Loucy (cell line): ENCODE data around the gene C1QTNF3.

ENCODE experiments used
- EZH2phosphoT487 ChIP-seq: fragments of 200-600 bp; IDR thresholded peaks from 2 replicates; pipeline ENCODE4 v1.6.1; 2018; ENCODE audit warnings: antibody characterized with exemption, mild to moderate bottlenecking, moderate library complexity, borderline replicate concordance
- TF ChIP-seq, protein P1 (sequence below): fragments of 200-600 bp; sonication (generic); conservative IDR thresholded peaks from 2 replicates; pipeline ENCODE4 v1.5.1; 2014; ENCODE audit warnings: mild to moderate bottlenecking, antibody characterized with exemption, low read length

DNA sequence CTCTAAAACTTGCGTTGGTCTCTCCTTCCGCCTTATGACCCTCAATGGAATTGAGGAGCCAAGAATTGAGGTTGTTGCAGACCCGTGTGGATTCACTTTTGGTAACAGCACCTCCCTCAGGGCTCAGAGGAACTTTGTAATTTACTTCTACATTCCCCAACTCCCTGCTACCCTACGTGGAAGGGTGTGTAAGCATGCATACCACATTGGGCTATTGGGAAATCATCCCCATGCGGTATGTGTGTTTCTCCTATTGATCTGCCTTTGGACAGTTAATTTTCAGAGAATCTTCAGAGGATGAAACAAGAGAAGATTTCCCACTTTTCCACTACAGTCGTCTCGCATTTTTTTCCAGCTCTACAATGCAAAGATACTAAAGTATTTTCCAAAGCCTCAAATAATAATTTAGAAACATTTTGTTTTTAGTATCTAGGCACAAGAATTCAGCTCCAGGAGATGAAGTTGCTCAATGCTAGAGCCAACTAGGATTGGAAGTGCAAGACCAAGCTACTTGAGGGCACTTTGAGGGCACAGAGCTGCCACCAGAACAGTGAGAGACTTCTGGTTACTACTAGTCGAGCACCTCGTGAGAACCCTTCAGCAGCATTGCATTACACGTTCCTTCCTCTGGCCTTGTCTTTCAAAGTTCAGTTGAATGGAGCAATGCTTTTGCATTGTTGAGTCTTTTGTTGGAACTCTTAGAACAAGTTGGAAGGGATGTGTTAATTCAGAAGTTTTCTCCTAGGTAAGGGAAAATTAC is 3.4 kb downstream of the C1QTNF3 start:
- TF ChIP-seq, protein P1, sequence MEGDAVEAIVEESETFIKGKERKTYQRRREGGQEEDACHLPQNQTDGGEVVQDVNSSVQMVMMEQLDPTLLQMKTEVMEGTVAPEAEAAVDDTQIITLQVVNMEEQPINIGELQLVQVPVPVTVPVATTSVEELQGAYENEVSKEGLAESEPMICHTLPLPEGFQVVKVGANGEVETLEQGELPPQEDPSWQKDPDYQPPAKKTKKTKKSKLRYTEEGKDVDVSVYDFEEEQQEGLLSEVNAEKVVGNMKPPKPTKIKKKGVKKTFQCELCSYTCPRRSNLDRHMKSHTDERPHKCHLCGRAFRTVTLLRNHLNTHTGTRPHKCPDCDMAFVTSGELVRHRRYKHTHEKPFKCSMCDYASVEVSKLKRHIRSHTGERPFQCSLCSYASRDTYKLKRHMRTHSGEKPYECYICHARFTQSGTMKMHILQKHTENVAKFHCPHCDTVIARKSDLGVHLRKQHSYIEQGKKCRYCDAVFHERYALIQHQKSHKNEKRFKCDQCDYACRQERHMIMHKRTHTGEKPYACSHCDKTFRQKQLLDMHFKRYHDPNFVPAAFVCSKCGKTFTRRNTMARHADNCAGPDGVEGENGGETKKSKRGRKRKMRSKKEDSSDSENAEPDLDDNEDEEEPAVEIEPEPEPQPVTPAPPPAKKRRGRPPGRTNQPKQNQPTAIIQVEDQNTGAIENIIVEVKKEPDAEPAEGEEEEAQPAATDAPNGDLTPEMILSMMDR = no peak
- TF ChIP-seq EZH2phosphoT487 = no peak
